Measurements from ENCODE around the gene ARMCX5. TPM values are rescaled to one million over a fixed set of nuclear protein-coding genes. Genes with fewer than 3 reads are reported as not detected.
A peak's percentile ranks its signal among the peaks of the same experiment; 100 is the strongest.

Gene ARMCX5
- total RNA-seq, 2 donors from 2014 or later: 4.5 to 8.1 TPM

GRCh38 chrX:102651242-102652011, 52.1 kb downstream of the ARMCX5 start, which contains the start of gene GPRASP1:
GPRASP1 (plus strand) TSS chrX:102651483; CDS start chrX:102653914, 2,431 bp downstream.
- ATAC-seq: peak; percentile 67 to 74
- DNase-seq (ENCODE audit: low spot score): peak; percentile 72
- no peaks in the 10 kb centered on the region for H3K36me3 Mint-ChIP-seq
- H3K4me1 Mint-ChIP-seq (ENCODE audit: low read depth in 2 of 2): peaks cover 5 to 11% of the 10 kb centered on the region in 2 donors
- H3K9me3 Mint-ChIP-seq: no peaks in the 10 kb centered on the region
- peak within 1 kb of the TSS; percentile 93 for H3K4me3 Mint-ChIP-seq
- no peaks in the 10 kb centered on the region for H3K27me3 Mint-ChIP-seq
- H3K27ac Mint-ChIP-seq: peak within 1 kb of the TSS in 1 of 2 donors; percentile 78

DNA sequence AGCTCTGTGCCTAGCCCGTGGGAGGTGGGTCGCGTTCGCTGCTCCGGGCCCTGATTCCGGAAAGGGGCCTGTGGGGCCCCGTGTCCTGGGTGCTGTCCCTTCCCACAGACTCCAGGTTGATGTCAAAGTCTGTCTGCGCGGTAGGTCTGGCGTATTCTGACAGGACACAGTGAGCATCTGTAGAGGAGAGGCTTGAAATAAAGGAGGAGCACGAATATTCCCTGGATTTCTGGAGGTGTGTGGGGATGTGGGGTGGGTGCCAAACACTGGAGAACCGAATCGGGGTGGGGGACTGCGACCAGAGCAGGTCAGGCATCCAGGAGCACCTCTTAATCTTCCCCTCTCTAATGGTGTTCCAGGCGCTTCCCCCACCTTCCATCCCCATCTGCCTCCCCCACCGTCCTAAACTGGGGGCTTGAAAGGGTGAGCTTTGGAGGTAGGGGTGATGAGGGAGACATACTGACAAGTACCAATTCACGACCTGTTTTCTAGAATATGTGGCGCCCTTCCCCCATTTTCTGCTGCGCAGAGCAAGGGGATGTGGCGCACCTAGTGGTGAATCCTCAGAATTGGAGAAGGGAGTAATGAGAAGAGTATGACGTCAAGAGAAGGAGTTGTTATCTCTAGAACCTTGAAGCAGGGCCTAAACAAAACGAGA, 52.8 kb downstream of the ARMCX5 start:
- H3K27me3 Mint-ChIP-seq: no peaks in the 10 kb centered on the region
- DNase-seq (ENCODE audit: low spot score) (no peak), ATAC-seq (peak; percentile 21 to 59)
- no peaks in the 10 kb centered on the region for H3K9me3 Mint-ChIP-seq
- peak overlapping the region; percentile 93 for H3K4me3 Mint-ChIP-seq
- H3K36me3 Mint-ChIP-seq: no peaks in the 10 kb centered on the region
- H3K4me1 Mint-ChIP-seq (ENCODE audit: low read depth in 2 of 2): peaks cover 5 to 11% of the 10 kb centered on the region in 2 donors
- H3K27ac Mint-ChIP-seq: peak overlapping the region in 1 of 2 donors; percentile 32

Other genes with a start within 250 kb of the ARMCX5 start
- not detected for gene NXF2B, start 159.5 kb upstream of the ARMCX5 start, total RNA-seq
- not detected for gene TCP11X2, start 127.7 kb upstream of the ARMCX5 start, total RNA-seq
- not detected for gene TMSB15A, start 82.8 kb upstream of the ARMCX5 start, total RNA-seq
- gene GPRASP1, start 52.0 kb downstream of the ARMCX5 start, total RNA-seq: 1 to 10 TPM; 1.1 to 1.9 TPM
- under 1 TPM in 1 of 2 donors, not detected in 1; 0.48 TPM for gene GPRASP2, start 112.9 kb downstream of the ARMCX5 start, total RNA-seq
- gene GPRASP3, start 121.2 kb downstream of the ARMCX5 start, total RNA-seq: 1 to 10 TPM; 1.9 to 2.5 TPM